ENCODE results near the gene AP3B1.

DNA sequence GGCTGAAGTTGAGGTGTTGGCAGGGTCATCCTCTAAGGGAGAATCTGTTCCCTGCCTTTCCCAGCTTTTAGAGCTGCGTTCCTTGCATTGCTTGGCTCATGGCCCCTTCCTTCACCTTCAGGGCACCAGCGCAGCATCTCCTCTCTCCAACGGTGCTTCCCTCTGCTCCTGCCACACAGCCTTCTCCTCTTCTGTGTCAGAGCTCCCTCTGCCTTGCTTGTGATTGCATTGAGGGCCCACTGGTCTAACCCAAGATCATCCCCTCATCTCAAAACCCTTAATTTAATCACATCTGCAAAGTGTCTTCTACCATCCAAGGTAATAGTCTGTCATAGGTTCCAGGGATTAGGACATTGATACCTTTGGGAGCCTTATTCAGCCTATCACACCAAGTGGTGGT lies 312.7 kb downstream of the AP3B1 start:
- TF ChIP-seq, protein P1, sequence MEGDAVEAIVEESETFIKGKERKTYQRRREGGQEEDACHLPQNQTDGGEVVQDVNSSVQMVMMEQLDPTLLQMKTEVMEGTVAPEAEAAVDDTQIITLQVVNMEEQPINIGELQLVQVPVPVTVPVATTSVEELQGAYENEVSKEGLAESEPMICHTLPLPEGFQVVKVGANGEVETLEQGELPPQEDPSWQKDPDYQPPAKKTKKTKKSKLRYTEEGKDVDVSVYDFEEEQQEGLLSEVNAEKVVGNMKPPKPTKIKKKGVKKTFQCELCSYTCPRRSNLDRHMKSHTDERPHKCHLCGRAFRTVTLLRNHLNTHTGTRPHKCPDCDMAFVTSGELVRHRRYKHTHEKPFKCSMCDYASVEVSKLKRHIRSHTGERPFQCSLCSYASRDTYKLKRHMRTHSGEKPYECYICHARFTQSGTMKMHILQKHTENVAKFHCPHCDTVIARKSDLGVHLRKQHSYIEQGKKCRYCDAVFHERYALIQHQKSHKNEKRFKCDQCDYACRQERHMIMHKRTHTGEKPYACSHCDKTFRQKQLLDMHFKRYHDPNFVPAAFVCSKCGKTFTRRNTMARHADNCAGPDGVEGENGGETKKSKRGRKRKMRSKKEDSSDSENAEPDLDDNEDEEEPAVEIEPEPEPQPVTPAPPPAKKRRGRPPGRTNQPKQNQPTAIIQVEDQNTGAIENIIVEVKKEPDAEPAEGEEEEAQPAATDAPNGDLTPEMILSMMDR (conservative IDR thresholded peaks at IDR 0.05; ENCODE audit: low read depth, low read length) = no peak
- TF ChIP-seq EZH2 (IDR thresholded peaks at IDR 0.05; ENCODE audit: borderline replicate concordance, low read depth, low read length, poor library complexity, severe bottlenecking) = no peak
